GM21786 (cell line): ENCODE data around the gene CDC42BPB.

ENCODE experiments used
- ATAC-seq: cut with Tn5 transposase; IDR thresholded peaks from one replicate; pipeline ENCODE4 v1.9.1; 2021; ENCODE audit not compliant: unreplicated experiment

The CDC42BPB gene

DNA sequence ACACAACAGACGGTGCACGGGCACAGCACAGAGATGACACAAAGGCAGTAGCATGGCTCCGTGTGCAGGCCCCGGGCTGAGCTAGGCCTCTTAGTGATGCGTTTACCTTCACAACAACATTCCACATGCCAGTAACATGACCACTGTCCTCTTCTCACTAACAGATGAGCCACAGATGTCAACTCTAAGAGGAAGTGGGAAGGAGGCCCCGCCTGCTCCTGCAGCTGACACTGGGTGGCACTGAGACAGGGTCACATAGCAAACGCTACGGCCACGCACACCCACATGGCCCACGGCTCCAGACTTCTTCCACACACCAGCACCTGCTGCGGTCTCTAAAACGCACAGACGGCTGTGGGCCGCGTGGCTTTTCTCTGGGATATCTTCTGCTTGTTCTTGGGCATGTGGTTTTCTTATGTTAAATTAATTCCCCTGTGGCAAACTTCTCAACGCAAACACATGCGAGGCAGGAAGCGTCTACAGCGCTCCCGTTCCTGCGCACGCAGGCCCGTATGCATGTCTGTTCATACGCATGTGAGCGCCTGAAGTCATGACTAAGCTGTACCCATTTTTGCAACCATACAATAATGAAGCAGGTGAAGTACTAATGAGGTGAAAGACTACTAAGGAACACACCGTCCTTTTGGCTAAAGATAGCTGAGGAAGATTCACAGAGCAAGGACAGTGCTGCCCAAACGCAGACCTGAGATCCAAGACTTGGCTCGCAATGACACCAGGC, 108.1 kb downstream of the CDC42BPB start:
- ATAC-seq, result no peak

DNA sequence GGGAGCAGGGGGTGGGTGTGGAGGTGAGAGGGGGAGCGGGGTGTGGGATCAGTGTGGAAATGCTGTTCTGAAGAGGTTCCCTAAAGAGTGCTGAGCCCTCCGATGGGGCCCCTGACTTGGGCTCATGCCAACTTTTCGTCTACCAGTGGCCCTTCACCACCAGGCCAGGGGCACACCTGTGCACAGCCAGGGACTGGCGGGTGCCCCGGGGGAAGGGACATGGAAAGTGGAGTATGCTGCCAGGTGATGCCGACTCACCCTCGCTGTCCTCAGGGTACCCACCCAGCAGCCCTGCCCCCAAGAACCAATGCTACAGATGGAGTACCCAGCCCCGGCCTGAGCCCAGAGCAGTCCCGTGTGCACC, 108.7 kb downstream of the CDC42BPB start:
- no peak for ATAC-seq

DNA sequence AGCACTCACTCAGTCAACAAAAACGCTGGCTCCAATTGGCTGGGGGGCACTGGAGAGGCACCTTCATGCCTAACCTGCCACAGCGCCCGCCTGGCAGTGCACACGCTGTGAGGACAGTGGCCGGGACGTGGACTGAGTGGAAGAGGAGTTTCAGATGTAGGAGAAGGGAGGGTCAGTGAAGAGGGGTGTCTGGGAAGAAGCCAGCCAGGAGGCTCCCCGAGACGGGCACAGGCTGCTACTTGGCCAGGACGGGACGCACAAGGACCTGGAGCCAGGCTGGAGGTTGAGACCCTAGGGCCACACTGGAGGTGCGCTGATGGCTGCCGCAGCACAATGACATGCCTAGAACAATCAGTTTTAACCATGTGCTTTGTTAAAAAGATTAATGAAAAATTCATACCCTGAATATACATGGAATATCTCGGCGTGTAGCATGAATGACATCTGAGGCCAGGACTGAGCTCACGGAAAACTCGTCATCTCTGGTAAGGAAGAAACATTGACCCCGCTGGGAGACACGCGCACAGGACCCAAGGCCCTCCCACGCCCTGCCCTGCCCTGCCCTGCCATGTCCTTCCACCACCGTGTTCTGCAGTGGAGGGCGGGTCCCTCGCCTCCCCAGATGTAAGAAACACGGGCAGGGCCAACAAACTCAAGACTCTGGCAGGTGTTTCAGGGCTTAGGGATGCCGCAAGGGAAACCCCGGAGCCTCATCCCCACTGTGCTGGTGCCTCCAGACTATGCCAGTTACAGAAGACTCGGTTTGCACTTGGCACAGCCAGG, 109.8 kb downstream of the CDC42BPB start:
- no peak for ATAC-seq

DNA sequence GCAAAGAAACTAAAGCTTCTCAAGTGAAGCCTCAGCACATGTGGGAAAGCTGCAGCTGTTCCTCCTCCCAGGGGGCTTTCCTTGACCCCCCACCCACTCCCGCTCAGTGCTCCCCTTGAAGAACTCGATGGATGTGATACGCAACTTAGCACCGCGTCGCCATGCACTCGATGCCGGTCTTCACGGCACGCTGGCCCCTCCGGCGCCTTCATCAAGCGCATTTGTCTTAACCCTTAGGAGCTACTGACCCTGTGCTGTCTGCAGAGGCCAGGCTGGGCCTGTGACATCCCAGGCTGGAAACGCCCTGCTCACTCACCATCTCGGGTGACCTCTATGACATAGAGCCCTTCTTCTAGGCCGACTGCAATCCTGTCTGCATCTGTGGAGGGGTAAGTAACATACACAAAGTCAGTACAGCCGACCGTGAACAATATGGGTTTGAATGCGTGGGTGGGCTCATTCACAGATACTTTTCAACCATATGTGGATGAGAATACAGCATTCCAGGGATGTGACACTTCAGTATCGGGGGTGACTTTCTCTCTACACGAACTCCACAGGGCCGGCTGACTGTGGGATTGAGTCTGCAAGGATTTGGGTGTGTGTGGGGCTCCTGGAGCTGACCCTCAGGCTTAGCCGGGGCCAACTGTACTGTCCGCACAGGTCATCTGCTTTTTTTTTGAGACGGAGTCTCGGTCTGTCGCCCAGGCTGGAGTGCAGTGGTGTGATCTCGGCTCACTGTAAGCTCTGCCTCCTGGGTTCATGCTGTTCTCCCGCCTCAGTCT, 111.8 kb downstream of the CDC42BPB start:
- no peak for ATAC-seq

DNA sequence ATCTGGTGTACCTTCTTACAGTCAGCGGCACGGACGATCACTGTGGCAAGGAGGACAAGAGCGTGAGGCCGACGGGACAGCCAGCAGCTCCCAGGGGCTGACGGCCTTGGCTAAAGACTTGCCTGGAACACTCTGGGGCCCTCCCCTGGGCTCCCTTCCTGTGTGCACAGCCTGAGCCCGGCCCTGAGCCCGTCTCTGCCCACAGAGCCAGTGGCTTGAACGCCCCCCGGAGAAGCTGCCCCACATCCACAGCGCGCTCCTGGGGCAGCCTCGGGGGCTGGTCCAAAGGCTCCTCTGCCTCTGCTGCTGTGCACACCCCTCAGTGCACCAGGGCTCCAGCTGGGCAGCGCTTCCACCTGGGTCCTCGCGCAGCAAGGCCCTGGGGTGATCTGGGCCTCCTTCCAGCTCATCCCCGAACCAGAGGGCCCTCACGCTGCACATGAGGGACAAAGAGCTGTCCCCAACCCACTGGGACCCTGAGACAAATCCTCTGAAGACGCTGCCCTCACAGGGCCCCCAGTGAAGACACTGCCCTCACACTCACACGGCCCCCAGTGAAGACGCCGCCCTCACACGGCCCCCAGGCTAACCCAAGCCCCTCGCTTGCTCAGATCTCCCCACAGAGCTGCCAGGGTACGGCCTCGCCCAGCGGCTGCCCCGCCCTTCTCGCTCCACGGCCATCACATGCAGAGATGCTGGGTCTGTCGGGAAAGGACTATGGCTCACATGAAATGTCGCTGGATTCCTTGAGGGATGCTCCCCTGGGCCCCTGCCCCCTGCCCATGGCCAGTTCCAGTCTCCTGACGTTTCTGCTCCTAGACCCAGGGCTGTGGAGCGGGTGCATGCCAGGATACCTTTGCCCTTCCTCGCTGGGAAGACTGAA, 112.7 kb downstream of the CDC42BPB start:
- ATAC-seq, result no peak

DNA sequence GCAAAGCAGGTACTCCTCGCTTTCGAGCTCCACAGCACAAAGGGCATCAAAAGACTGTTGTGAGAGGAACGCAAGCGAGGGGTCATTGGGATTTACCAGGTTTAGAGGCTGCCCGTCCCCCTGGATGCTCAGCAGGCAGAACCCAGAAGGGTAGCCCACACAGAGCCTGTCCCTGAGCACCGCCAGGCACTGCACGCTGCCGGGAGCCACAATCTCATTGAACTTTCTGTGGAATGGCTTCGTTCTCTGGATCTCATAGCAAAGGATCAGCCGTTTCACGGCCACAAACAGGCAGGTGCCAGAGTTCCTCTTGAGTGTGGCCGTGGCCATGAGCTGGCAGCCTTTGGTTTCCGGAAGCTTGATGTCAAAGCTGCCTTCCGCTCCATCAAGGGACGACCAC, 113.4 kb downstream of the CDC42BPB start:
- ATAC-seq, result no peak

DNA sequence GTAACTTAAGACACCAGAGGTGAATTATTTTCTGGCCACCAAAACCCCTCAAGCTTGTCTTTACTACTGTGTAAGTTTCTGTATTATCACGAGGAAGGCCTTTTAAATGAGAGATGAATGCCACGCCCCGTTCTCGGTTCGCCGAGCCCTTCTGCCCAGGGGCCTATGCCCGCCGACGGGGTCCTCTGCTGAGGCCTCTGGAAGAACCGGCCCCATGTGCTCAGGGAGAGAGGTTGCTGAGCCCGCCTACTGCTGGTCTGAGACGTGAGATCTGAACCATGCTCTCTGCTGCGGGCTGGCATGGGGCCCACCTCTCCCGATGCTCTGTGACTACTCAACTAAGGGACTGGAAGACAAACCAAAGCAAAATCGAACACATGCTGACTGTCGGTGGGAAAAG, 113.9 kb downstream of the CDC42BPB start:
- no peak for ATAC-seq

DNA sequence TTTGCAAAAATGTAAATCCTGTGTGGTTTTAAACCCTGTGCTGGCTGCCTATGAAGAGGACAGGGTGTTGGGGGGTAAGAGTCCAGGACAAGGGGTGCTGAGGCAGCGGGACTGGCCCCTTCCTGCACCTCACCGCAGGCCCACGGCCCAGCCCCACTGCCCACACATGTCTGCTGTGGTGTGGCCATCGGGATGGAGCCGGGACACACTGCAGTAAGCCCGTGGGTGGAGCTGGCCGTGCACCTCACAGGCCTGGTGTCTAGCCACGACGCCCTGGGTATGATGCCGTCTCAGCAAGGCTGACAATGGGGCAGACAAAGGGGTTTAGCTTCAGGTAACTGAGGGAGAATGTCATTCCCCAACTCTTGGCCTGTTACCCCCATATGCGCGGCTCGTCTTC, 115.3 kb downstream of the CDC42BPB start:
- ATAC-seq, result no peak

DNA sequence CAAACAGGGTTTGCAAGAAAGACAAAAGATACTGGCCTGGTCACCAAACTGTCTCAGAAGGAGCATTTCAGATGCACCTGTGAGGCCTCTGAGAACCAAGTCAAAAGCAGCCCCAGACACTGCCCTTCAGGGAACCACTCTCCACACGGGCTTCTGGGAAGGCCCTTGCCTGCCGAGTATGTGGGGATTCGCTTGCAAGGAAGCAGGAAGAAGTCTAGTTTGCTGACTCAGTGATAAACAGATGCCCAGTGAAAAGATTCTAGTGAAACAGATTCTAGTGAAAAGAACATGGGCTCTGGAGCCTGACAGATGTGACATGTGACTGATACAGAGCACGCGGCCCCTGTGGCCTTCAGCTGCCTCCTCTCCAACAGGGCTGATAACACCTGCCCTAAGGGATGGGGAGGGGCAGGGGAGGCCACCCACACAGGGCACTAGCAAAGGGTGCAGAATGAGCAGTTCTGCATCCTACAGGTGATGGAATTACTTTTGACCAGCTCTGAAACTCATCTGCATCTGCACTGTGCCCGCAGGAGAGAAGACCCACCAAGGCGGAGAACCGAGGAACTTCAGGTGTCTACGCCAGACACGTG, 115.8 kb downstream of the CDC42BPB start:
- no peak for ATAC-seq

DNA sequence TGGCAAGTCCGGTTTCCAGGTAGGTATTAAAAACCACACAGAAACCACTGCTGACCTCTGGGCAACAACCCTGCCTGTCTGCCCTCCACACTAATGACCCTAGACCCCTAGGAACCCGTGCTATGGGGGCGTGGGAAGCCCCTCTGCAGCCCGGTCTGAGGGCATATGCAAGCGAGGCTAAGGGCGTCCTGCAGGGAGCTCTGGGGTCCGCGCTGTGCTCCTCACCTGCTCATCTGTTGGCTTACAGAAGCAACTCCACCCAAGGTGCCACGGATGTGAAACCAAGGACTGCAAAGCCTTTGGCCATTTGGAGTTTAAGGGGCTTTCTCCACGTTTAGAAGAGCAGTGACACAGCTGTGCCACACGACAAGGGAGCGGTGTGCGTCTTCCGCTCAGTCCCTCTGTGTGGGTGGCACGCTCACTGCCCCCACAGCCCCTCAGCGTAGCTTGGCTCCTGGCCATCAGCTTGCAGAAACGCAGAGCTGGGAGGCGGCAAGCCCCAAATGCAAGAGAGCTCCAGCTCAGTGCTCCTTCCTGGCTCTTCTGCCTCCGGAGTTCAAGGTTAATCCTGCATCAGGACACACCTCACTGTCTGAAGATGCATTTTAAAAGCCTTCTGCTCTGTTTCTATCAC, 116.5 kb downstream of the CDC42BPB start:
- no peak for ATAC-seq

DNA sequence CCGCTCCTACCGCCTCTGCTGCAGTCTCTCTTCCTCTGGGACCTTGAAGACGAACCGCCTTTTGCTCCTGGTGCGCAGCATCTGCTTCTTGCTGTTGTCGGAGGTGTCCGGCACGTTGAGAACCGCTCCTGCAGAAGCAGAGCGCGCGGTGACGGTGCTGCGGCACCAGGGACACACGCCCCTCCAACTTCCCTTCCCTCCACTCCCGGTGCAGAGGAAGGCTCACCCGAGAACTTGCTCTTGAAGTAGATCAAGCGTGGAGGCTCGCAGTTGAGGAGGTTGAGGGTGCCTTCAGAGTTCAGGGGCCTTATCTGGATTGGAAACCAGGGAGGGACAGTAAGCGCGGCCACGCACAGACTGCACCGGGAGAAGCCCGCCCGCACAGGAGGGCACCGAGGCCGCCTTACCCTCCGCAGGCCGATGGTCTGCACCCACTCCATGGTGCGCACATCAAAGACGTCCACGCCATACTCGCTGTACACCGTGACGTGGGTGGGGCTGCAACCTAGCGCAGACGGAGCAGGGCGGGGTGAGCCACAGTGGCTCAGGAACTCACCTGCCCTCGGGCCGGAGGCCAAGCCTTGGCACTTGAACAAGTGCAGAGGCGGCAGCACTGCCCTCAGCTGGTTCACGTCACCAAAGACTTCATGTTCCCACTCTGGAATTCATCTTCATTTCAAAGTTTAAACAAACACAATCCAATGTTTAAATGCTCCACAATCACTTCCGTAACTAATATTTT, 117.4 kb downstream of the CDC42BPB start:
- no peak for ATAC-seq

DNA sequence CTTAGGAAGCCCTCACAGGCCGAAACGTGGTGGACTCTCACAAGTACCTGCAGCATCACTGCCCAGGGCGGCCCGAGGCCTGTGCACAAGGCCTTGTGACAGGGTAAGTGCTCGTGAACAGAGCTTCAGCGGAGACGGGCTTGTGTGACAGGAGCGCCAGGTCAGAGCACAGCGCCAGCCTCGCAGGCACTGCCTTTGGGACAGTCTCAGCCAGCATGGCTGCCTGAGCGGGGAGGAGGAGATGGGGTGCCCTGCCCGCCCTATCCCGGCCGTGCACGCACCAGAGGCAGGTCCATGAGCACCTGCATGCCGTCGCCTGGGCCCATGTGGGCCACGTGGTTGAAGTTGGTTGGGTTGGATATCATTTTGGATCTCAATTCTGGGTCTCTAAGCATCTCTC, 118.0 kb downstream of the CDC42BPB start:
- no peak for ATAC-seq

DNA sequence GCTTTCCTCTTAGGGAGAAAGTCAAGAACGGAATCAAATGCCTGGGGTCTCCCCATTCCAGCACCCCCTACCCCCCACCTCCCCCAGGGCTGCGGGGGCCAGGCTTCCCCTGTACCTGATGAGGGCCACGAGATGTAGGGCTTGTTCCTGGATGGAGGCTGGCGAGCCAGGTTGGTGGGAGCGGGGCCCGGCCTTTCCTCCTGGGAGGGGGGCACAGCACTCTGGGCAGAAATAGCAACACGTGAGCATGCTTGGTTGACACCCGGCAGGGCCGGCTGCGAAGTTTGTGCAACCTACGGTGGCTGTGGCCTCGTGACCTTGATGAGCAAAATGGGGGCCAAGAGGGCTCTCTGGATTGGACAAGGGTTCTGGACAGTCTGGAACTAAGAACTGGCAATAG, 119.2 kb downstream of the CDC42BPB start:
- ATAC-seq, result no peak

DNA sequence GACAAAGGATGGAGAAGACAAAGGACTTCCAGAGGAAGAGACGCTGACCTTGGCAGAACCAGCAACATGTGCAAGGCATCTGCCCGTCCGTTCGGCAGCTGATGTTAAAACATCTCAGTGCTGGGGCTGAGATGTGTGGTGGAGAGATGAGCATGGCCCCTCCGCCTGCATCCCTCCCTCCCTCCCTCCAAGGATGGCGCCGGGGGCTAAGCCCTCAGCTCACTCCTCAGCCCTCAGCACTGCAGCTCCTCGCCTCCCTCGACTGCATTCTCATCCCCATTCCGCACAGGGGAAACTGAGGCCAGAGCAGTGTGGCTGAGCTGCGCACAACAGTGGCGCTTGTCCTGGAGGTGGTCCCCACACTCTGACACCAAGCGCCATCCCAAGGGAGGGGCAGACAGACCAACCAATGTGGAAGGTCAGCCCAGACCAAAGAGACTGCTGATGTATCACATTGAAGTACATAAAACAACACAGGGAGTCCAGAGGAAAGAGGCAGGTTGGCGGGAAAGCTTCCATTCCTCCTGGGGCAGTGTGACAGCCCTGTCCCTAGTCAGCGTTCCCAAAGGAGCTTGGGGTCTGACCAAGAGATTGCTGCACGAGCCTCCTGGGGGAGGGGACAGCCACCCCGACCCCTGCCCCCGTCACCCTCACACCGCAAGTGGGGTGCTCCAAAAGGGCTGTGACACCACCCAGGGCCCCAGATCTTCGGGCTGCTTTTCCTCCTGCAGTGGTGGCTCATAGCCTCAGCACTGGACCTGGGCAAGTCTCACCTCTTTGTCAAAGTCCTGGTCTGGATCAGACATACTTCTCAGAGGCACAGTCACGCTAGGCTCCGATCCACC, 119.8 kb downstream of the CDC42BPB start:
- no peak for ATAC-seq

DNA sequence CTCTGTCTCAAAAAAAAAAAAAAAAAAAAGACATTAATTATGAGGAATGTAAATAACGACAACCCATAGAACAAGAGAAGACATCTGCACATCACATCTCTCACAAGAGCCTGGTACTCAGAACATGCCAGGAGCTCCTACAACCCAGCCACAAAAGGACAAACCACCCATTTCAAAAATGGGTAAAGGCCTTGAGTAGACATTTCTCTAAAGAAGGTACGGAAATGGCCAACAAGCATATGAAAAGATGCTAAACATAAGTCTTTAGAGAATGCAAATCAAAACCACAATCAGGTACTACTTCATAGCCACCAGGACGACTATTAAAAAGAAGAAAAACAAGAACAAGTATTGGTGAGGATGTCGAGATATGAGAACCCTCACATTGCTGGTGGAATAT, 121.6 kb downstream of the CDC42BPB start:
- ATAC-seq, result no peak

DNA sequence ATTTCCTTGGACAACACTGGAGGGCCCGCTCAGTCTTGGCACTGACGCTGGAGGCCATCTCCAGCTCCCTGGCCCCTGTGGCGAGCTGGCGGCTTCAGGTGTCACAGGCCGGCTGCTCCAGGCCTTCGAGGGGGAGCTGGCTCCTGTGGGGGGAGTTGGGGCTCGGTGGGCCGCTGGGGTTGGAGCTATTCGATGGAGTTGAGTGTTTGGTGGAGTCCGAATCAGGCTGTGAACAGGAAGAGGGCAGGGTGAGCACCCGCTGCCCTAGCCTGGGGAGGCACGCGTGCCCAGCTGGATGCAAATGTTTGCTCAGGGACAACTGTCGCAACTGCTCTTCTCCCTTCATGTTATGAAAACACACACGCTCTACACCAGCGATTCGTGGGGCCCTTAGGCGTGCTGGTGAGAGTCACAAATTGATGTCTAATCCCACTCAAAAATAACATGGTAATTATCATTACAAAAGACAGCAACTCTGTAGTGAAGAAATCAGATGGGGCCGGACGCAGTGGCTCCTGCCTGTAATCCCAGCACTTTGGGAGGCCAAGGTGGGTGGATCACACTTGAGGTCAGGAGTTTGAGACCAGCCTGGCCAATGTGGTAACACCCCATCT, 123.6 kb downstream of the CDC42BPB start:
- no peak for ATAC-seq

DNA sequence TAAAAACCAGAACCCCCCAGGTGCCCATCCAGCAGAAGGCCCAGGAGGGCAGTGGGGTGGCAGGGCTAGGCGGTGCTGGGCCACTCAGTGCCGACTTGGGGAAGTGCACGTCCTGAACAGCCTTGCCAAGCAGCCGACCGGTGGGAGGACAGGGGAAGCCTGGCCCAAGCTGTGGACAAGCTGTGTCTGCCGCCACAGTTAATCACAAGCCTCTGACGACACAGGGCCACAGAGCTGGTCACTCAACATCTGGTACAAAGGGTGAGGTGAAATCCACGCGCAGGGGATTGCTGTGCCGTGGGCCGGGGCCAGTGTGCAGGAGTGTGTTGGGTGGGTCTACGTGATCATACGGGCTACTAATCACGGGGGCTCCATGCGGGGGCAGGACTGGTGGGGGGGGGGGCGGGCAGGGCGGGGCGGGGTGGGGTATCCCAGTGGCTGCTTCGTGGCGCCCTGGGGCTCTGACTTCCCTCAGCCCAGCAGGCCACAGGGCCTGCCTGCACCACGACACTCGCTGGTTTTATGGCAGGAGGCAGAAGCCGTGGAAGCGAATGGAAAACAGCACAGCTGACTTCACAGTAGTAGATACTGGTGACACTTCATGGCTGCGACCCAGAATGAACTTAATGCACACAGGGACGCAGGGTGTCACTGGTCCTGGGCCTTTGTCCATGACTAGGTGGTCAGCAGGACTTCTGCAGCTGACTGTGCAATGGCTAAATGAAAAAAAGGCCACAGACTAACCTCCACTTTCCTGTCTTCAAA, 124.7 kb downstream of the CDC42BPB start:
- no peak for ATAC-seq
